CD4-positive, CD25-positive, alpha-beta regulatory T cell (primary cell): Measurements from ENCODE around the gene ZNF638. TPM values are rescaled to one million over a fixed set of nuclear protein-coding genes. Genes with fewer than 3 reads are reported as not detected.

ENCODE experiments used
- ATAC-seq, 2 donors: fragments of 150-1000 bp; cut with Tn5 transposase; one replicate each; pipeline ENCODE4 v1.10.0; 2021; ENCODE audit warnings: low read depth in 2 of 2, moderate number of reproducible peaks in 2 of 2, moderate library complexity in 1 of 2
- DNase-seq, 3 donors: peaks; one replicate each; pipeline versions ENCODE4 v3.0.0 to v3.0.0-alpha.2; 2012 to 2022; ENCODE audit warnings: mixed read lengths in 1 of 3
- H3K27ac ChIP-seq: one replicate; pipeline ENCODE4 v1.7.0; 2013; ENCODE audit warnings: mild to moderate bottlenecking, low read length; ENCODE audit not compliant: insufficient read depth, poor library complexity, severe bottlenecking
- H3K27me3 ChIP-seq: one replicate; pipeline ENCODE4 v1.7.0; 2013; ENCODE audit warnings: low read length; ENCODE audit not compliant: control insufficient read depth, insufficient read depth
- H3K36me3 ChIP-seq: one replicate; pipeline ENCODE4 v1.7.0; 2013; ENCODE audit warnings: mild to moderate bottlenecking, low read length, moderate library complexity; ENCODE audit not compliant: control insufficient read depth, insufficient read depth
- H3K4me1 ChIP-seq: 2 replicates; pipeline ENCODE4 v1.7.0; 2013; ENCODE audit warnings: mild to moderate bottlenecking, low read length; ENCODE audit not compliant: insufficient read depth, control insufficient read depth, poor library complexity, severe bottlenecking
- H3K4me3 ChIP-seq: one replicate; pipeline ENCODE4 v1.7.0; 2013; ENCODE audit warnings: low read depth, mild to moderate bottlenecking, low read length, moderate library complexity
- H3K9me3 ChIP-seq, 2 experiments: 1 replicate in 1 of 2; 2 replicates in 1 of 2; pipeline ENCODE4 v1.7.0; 2013; ENCODE audit warnings: low read length in 2 of 2, mild to moderate bottlenecking in 1 of 2, moderate library complexity in 1 of 2; ENCODE audit not compliant: control insufficient read depth in 2 of 2
- H3K27ac Mint-ChIP-seq, 3 donors: one replicate each; pipeline ENCODE4 v1.8.0; 2020 to 2022; ENCODE audit warnings: mild to moderate bottlenecking in 3 of 3, mixed read lengths in 3 of 3, moderate library complexity in 2 of 3
- H3K27me3 Mint-ChIP-seq: one replicate; pipeline ENCODE4 v1.8.0; 2022; ENCODE audit warnings: mild to moderate bottlenecking, mixed read lengths
- H3K36me3 Mint-ChIP-seq: one replicate; pipeline ENCODE4 v1.8.0; 2020; ENCODE audit warnings: mixed read lengths
- H3K4me1 Mint-ChIP-seq, 4 donors: one replicate each; pipeline ENCODE4 v1.8.0; 2020 to 2022; ENCODE audit warnings: mixed read lengths in 4 of 4, mild to moderate bottlenecking in 1 of 4
- H3K4me3 Mint-ChIP-seq, 4 donors: one replicate each; pipeline ENCODE4 v1.8.0; 2020 to 2022; ENCODE audit warnings: mild to moderate bottlenecking in 4 of 4, mixed read lengths in 4 of 4, moderate library complexity in 3 of 4
- H3K9me3 Mint-ChIP-seq, 7 donors: one replicate each; pipeline ENCODE4 v1.8.0; 2020 to 2022; ENCODE audit warnings: mixed read lengths in 7 of 7, mild to moderate bottlenecking in 3 of 7, moderate library complexity in 2 of 7
- polyA plus RNA-seq, 4 donors: library from polyadenylated mRNA; unstranded; fragments of 300-500 nt; fragmentation: Illumina TruSeq; gene quantifications; one replicate each; pipeline ENCODE4 v1.2.3, GENCODE V29; 2021
- total RNA-seq: library from RNA; stranded (reverse); gene quantifications from one replicate; pipeline ENCODE4 v1.2.3, GENCODE V29; 2022

The ZNF638 gene
- total and polyA plus RNA-seq, 5 donors from 2014 or later: 32.6 to 119 (median 36.4) TPM

- peaks cover 10% of the 10 kb centered on the region for H3K27me3 Mint-ChIP-seq
- no peak for DNase-seq
- Histone ChIP-seq H3K9me3 (no peaks in the 10 kb centered on the region), H3K4me3 (no peak overlapping the region), H3K27ac (no peak overlapping the region), H3K36me3 (no peaks in the 10 kb centered on the region), H3K27me3 (peaks cover 1% of the 10 kb centered on the region), H3K4me1 (no peaks in the 10 kb centered on the region)
- no peak overlapping the region for H3K27ac Mint-ChIP-seq
- no peak overlapping the region for H3K4me3 Mint-ChIP-seq
- no peaks in the 10 kb centered on the region for H3K36me3 Mint-ChIP-seq
- no peak for ATAC-seq
- H3K4me1 Mint-ChIP-seq: no peaks in the 10 kb centered on the region
- H3K9me3 Mint-ChIP-seq: no peaks in the 10 kb centered on the region
Measured at GRCh38 chr2:71474744-71475397, 143.3 kb downstream of the ZNF638 start.

DNA sequence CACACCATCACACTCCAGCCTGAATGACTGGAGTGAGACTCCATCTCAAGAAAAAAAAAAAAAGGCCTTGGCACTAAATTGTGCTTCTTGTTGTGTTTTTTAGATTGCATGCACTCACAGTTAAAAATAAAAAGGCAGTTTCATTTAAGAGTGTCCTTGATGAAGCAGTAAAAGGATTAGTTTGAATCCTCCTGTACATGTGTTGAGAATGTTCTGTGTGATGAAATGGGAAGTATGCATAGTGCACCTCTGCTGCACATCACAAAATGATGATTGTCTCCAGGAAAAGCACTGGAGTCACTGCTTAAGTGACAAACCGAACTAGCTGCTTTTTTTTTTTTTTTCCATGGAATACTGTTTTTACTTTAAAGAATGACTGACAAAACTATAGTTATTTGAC, 144.9 kb downstream of the ZNF638 start:
- Mint-ChIP-seq H3K27ac (no peak overlapping the region), H3K4me1 (no peaks in the 10 kb centered on the region), H3K27me3 (peaks cover 6% of the 10 kb centered on the region), H3K4me3 (no peak overlapping the region), H3K9me3 (no peaks in the 10 kb centered on the region), H3K36me3 (no peaks in the 10 kb centered on the region)
- no peak for ATAC-seq
- no peaks in the 10 kb centered on the region for H3K4me1 ChIP-seq
- no peaks in the 10 kb centered on the region for H3K36me3 ChIP-seq
- no peak for DNase-seq
- no peaks in the 10 kb centered on the region for H3K9me3 ChIP-seq
- no peak overlapping the region for H3K27ac ChIP-seq
- H3K27me3 ChIP-seq: no peaks in the 10 kb centered on the region
- no peak overlapping the region for H3K4me3 ChIP-seq

- ATAC-seq: no peak
Measured at GRCh38 chr2:71477231-71477691, 145.7 kb downstream of the ZNF638 start.

DNA sequence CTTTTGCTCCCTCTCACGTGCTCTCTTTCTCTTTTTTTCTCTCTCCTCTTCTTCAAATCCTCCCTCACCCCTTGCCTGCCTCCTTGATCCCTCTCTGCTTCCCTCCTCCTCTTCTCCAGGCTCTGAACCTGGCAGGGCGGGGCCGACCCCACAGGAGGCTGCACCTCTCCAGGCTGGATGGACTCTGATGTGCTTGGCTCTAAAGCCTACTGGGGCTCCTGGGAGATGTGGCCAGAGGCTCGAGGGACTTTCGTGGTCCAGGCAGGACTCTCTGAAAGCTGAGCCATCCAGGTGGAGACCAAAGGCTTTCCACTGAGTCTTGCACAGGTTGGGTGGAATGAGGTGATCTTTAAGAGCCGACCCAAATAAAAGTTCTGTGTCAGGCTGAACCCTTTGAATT, 147.2 kb downstream of the ZNF638 start:
- no peaks in the 10 kb centered on the region for H3K27me3 ChIP-seq
- no peak overlapping the region for H3K4me3 ChIP-seq
- no peaks in the 10 kb centered on the region for H3K4me1 ChIP-seq
- H3K27me3 Mint-ChIP-seq: no peaks in the 10 kb centered on the region
- H3K36me3 Mint-ChIP-seq: no peaks in the 10 kb centered on the region
- H3K4me1 Mint-ChIP-seq: no peaks in the 10 kb centered on the region
- H3K36me3 ChIP-seq: no peaks in the 10 kb centered on the region
- peak overlapping the region in 1 of 4 donors; percentile 62 for H3K4me3 Mint-ChIP-seq
- H3K9me3 Mint-ChIP-seq: no peaks in the 10 kb centered on the region
- ATAC-seq (no peak), DNase-seq (no peak)
- H3K27ac Mint-ChIP-seq: no peak overlapping the region
- no peaks in the 10 kb centered on the region for H3K9me3 ChIP-seq
- H3K27ac ChIP-seq: no peak overlapping the region

More at GRCh38 chr2:71477231-71477691, 145.7 kb downstream of the ZNF638 start:
- no peaks in the 10 kb centered on the region for H3K36me3 Mint-ChIP-seq
- no peaks in the 10 kb centered on the region for H3K36me3 ChIP-seq
- H3K27ac Mint-ChIP-seq: no peak overlapping the region
- no peak overlapping the region for H3K4me3 Mint-ChIP-seq
- DNase-seq: no peak
- peaks cover 5% of the 10 kb centered on the region for H3K27me3 Mint-ChIP-seq
- H3K9me3 ChIP-seq: no peaks in the 10 kb centered on the region
- H3K9me3 Mint-ChIP-seq: no peaks in the 10 kb centered on the region
- H3K4me1 Mint-ChIP-seq: no peaks in the 10 kb centered on the region
- H3K27me3 ChIP-seq: no peaks in the 10 kb centered on the region
- no peak overlapping the region for H3K4me3 ChIP-seq
- H3K4me1 ChIP-seq: no peaks in the 10 kb centered on the region
- no peak overlapping the region for H3K27ac ChIP-seq

GRCh38 chr2:71479261-71479660, 147.7 kb downstream of the ZNF638 start:
- DNase-seq (no peak), ATAC-seq (no peak)
- Histone ChIP-seq H3K4me3 (no peak overlapping the region), H3K27ac (no peak overlapping the region), H3K9me3 (no peaks in the 10 kb centered on the region), H3K27me3 (no peaks in the 10 kb centered on the region), H3K4me1 (no peaks in the 10 kb centered on the region), H3K36me3 (no peaks in the 10 kb centered on the region)
- Mint-ChIP-seq H3K36me3 (no peaks in the 10 kb centered on the region), H3K4me3 (no peak overlapping the region), H3K27ac (no peak overlapping the region), H3K9me3 (no peaks in the 10 kb centered on the region), H3K27me3 (no peaks in the 10 kb centered on the region), H3K4me1 (no peaks in the 10 kb centered on the region)

- H3K9me3 ChIP-seq: no peaks in the 10 kb centered on the region
- no peaks in the 10 kb centered on the region for H3K4me1 ChIP-seq
- ATAC-seq: no peak
- H3K27ac Mint-ChIP-seq: no peak overlapping the region
- no peak overlapping the region for H3K4me3 Mint-ChIP-seq
- no peaks in the 10 kb centered on the region for H3K27me3 ChIP-seq
- no peaks in the 10 kb centered on the region for H3K36me3 Mint-ChIP-seq
- no peak overlapping the region for H3K27ac ChIP-seq
- DNase-seq: no peak
- H3K4me3 ChIP-seq: no peak overlapping the region
- H3K36me3 ChIP-seq: no peaks in the 10 kb centered on the region
- peaks cover 5% of the 10 kb centered on the region for H3K27me3 Mint-ChIP-seq
- no peaks in the 10 kb centered on the region for H3K9me3 Mint-ChIP-seq
- H3K4me1 Mint-ChIP-seq: no peaks in the 10 kb centered on the region
Measured at GRCh38 chr2:71481111-71481510, 149.5 kb downstream of the ZNF638 start.

- H3K27me3 Mint-ChIP-seq: peaks cover 5% of the 10 kb centered on the region
- Histone ChIP-seq H3K4me3 (no peak overlapping the region), H3K4me1 (no peaks in the 10 kb centered on the region), H3K27ac (no peak overlapping the region), H3K36me3 (no peaks in the 10 kb centered on the region), H3K27me3 (no peaks in the 10 kb centered on the region), H3K9me3 (no peaks in the 10 kb centered on the region)
- H3K36me3 Mint-ChIP-seq: no peaks in the 10 kb centered on the region
- no peak for DNase-seq
- ATAC-seq: no peak
- no peaks in the 10 kb centered on the region for H3K4me1 Mint-ChIP-seq
- no peak overlapping the region for H3K27ac Mint-ChIP-seq
- no peaks in the 10 kb centered on the region for H3K9me3 Mint-ChIP-seq
- no peak overlapping the region for H3K4me3 Mint-ChIP-seq
Measured at GRCh38 chr2:71482055-71482454, 150.5 kb downstream of the ZNF638 start.

GRCh38 chr2:71483246-71483645, 151.7 kb downstream of the ZNF638 start:
- ATAC-seq: no peak
- Mint-ChIP-seq H3K27ac (no peak overlapping the region), H3K36me3 (no peaks in the 10 kb centered on the region), H3K27me3 (peaks cover 11% of the 10 kb centered on the region), H3K4me3 (no peak overlapping the region), H3K9me3 (no peaks in the 10 kb centered on the region), H3K4me1 (no peaks in the 10 kb centered on the region)
- H3K4me3 ChIP-seq: no peak overlapping the region
- DNase-seq: no peak
- no peaks in the 10 kb centered on the region for H3K9me3 ChIP-seq
- no peaks in the 10 kb centered on the region for H3K36me3 ChIP-seq
- H3K27me3 ChIP-seq: no peaks in the 10 kb centered on the region
- no peak overlapping the region for H3K27ac ChIP-seq
- H3K4me1 ChIP-seq: no peaks in the 10 kb centered on the region
